K562 (cell line): Measurements from ENCODE around the gene RXRB. TPM values are rescaled to one million over a fixed set of nuclear protein-coding genes. Genes with fewer than 3 reads are reported as not detected.

Experiments used
- ARID2 ChIP-seq: fragments of 450-650 bp; IDR thresholded peaks from 2 replicates; pipeline ENCODE4 v1.6.1; 2017; ENCODE audit warnings: antibody characterized with exemption, mild to moderate bottlenecking
- CEBPZ ChIP-seq: fragments of 150-350 bp; IDR thresholded peaks from 2 replicates; pipeline ENCODE4 v1.6.1; 2014; ENCODE audit warnings: low read depth, mild to moderate bottlenecking, low read length, borderline replicate concordance
- CSDE1 ChIP-seq, 2 experiments: fragments of 450-650 bp; IDR thresholded peaks; 2 replicates each; pipeline ENCODE4 v1.6.1; 2016; ENCODE audit warnings: mild to moderate bottlenecking in 1 of 2
- DEAF1 ChIP-seq: fragments of 450-650 bp; formaldehyde crosslinking; IDR thresholded peaks from 2 replicates; pipeline ENCODE4 v1.4.0; 2020; ENCODE audit warnings: mild to moderate bottlenecking, moderate library complexity
- MAX ChIP-seq: sonication (generic); formaldehyde crosslinking; IDR thresholded peaks from 2 replicates; pipeline ENCODE4 v1.9.0; 2022; ENCODE audit warnings: mild to moderate bottlenecking, missing genetic modification reagents
- PURB ChIP-seq: sonication (generic); formaldehyde crosslinking; IDR thresholded peaks from 2 replicates; pipeline ENCODE4 v1.9.0; 2021; ENCODE audit warnings: low read depth, mild to moderate bottlenecking, missing genetic modification reagents
- TRIM25 ChIP-seq: fragments of 450-650 bp; IDR thresholded peaks from 2 replicates; pipeline ENCODE4 v1.7.0; 2016; ENCODE audit warnings: borderline replicate concordance
- ZBTB40 ChIP-seq, 2 experiments: fragments of 450-650 bp in 1 of 2; sonication (generic) in 1 of 2; formaldehyde crosslinking in 1 of 2; IDR thresholded peaks; 2 replicates each; pipeline versions ENCODE4 v1.7.1 to v1.9.0; 2016 to 2022; ENCODE audit warnings: inconsistent platforms in 1 of 2, mild to moderate bottlenecking in 1 of 2, missing genetic modification reagents in 1 of 2
- polyA plus RNA-seq, 8 experiments: library from polyadenylated mRNA; depleted of rRNA in 4 of 8; stranded (reverse) in 5 of 8; unstranded in 3 of 8; fragments of >200 nt; fragmentation: Nextera tagmentation in 2 of 8; fragmentation: Illumina TruSeq in 1 of 8; extraction: Ambion mirVana in 2 of 8; extraction: Trizol in 1 of 8; gene quantifications; 2 replicates each; pipeline versions ENCODE4 v1.2.1 to v1.2.3, GENCODE V29; 2011 to 2014; ENCODE audit warnings: inconsistent platforms in 1 of 8, missing spikeins in 1 of 8
- total RNA-seq, 7 experiments: library from RNA; depleted of rRNA in 6 of 7; stranded (reverse); fragments of >200 nt in 6 of 7; fragmentation: Illumina TruSeq in 2 of 7; extraction: Trizol in 2 of 7; gene quantifications; 2 replicates each; pipeline versions ENCODE4 v1.2.1 to v1.2.3, GENCODE V29; 2011 to 2021; ENCODE audit warnings: low replicate concordance in 1 of 7

RXRB gene
- total and polyA plus RNA-seq, 9 of the 15 experiments (the other 6 are each of a cell fraction or from before 2014, with no cell fraction given) = 0.76 to 35.5 (median 18.4) TPM

GRCh38 chr6:33178755-33179475 is 21.6 kb downstream of the RXRB start (continued):
- no peak for TF ChIP-seq ZBTB40 (IDR thresholded peaks at IDR 0.05)
- no peak for TF ChIP-seq ZBTB40 (CRISPR knock-in tag; IDR thresholded peaks at IDR 0.05)
- TF ChIP-seq DEAF1 (CRISPR knock-in tag) = no peak
- TF ChIP-seq MAX (CRISPR knock-in tag) = no peak
- no peak for TF ChIP-seq CSDE1 (IDR thresholded peaks at IDR 0.05)
- no peak for TF ChIP-seq TRIM25
- TF ChIP-seq ARID2 = no peak
- TF ChIP-seq CEBPZ = no peak
- TF ChIP-seq PURB (CRISPR knock-in tag) = no peak
